ENCODE results near the gene DDI2. TPM values are rescaled to one million over a fixed set of nuclear protein-coding genes. Genes with fewer than 3 reads are reported as not detected.
"Not testable (repeated sequence)": the region's sequence is repeated elsewhere in the genome, so short reads cannot be mapped to it uniquely, and the experiment has no call there.

Gene DDI2
- polyA plus RNA-seq, 1 donor from 2014 or later, result 3.8 TPM

GRCh38 chr1:15603050-15603965 lies 13.9 kb upstream of the DDI2 start:
- H3K4me3 ChIP-seq (ENCODE audit: low read length), result peak overlapping the region; percentile 96
- no peaks in the 10 kb centered on the region for H3K9me2 ChIP-seq (ENCODE audit: insufficient read depth, low read length)
- no peaks in the 10 kb centered on the region for H3K9me3 ChIP-seq (ENCODE audit: low read length)
- H3K9ac ChIP-seq (ENCODE audit: low read length), result peak overlapping the region; percentile 76
- H4K20me1 ChIP-seq (ENCODE audit: insufficient read depth), result no peaks in the 10 kb centered on the region
- H3F3A ChIP-seq (ENCODE audit: insufficient read depth, low read length, poor library complexity, severe bottlenecking), result no peaks in the 10 kb centered on the region
- H3K27me3 ChIP-seq (ENCODE audit: insufficient read depth, low read depth, low read length), result no peaks in the 10 kb centered on the region
- TF ChIP-seq, protein P1, sequence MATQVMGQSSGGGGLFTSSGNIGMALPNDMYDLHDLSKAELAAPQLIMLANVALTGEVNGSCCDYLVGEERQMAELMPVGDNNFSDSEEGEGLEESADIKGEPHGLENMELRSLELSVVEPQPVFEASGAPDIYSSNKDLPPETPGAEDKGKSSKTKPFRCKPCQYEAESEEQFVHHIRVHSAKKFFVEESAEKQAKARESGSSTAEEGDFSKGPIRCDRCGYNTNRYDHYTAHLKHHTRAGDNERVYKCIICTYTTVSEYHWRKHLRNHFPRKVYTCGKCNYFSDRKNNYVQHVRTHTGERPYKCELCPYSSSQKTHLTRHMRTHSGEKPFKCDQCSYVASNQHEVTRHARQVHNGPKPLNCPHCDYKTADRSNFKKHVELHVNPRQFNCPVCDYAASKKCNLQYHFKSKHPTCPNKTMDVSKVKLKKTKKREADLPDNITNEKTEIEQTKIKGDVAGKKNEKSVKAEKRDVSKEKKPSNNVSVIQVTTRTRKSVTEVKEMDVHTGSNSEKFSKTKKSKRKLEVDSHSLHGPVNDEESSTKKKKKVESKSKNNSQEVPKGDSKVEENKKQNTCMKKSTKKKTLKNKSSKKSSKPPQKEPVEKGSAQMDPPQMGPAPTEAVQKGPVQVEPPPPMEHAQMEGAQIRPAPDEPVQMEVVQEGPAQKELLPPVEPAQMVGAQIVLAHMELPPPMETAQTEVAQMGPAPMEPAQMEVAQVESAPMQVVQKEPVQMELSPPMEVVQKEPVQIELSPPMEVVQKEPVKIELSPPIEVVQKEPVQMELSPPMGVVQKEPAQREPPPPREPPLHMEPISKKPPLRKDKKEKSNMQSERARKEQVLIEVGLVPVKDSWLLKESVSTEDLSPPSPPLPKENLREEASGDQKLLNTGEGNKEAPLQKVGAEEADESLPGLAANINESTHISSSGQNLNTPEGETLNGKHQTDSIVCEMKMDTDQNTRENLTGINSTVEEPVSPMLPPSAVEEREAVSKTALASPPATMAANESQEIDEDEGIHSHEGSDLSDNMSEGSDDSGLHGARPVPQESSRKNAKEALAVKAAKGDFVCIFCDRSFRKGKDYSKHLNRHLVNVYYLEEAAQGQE (IDR thresholded peaks at IDR 0.05; ENCODE audit: borderline replicate concordance), result no peak
- TF ChIP-seq SMC3 (conservative IDR thresholded peaks at IDR 0.05; ENCODE audit: poor library complexity), result no peak
- TF ChIP-seq POLR2AphosphoS5 (IDR thresholded peaks at IDR 0.05), result peak; percentile 70
- TF ChIP-seq, protein P2, sequence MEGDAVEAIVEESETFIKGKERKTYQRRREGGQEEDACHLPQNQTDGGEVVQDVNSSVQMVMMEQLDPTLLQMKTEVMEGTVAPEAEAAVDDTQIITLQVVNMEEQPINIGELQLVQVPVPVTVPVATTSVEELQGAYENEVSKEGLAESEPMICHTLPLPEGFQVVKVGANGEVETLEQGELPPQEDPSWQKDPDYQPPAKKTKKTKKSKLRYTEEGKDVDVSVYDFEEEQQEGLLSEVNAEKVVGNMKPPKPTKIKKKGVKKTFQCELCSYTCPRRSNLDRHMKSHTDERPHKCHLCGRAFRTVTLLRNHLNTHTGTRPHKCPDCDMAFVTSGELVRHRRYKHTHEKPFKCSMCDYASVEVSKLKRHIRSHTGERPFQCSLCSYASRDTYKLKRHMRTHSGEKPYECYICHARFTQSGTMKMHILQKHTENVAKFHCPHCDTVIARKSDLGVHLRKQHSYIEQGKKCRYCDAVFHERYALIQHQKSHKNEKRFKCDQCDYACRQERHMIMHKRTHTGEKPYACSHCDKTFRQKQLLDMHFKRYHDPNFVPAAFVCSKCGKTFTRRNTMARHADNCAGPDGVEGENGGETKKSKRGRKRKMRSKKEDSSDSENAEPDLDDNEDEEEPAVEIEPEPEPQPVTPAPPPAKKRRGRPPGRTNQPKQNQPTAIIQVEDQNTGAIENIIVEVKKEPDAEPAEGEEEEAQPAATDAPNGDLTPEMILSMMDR (IDR thresholded peaks at IDR 0.05; ENCODE audit: poor library complexity, severe bottlenecking), result no peak
- TF ChIP-seq MXI1 (conservative IDR thresholded peaks at IDR 0.05; ENCODE audit: poor library complexity, severe bottlenecking), result peak; percentile 81
- TF ChIP-seq RAD21 (conservative IDR thresholded peaks at IDR 0.05), result peak; percentile 34
- TF ChIP-seq EZH2 (IDR thresholded peaks at IDR 0.05; ENCODE audit: borderline replicate concordance, insufficient read depth, low read length, poor library complexity, severe bottlenecking), result no peak
- peak; percentile 39 for TF ChIP-seq EP300 (conservative IDR thresholded peaks at IDR 0.05; ENCODE audit: poor library complexity, severe bottlenecking)
- TF ChIP-seq TAF1 (IDR thresholded peaks at IDR 0.05; ENCODE audit: low read depth), result peak; percentile 71
- peak overlapping the region; percentile 91 for H2AFZ ChIP-seq (ENCODE audit: low read depth, low read length)
- no peaks in the 10 kb centered on the region for H3K36me3 ChIP-seq (ENCODE audit: insufficient read depth, low read length)
- peak overlapping the region; percentile 77 for H3K4me2 ChIP-seq (ENCODE audit: low read length)
- H3K27ac ChIP-seq (ENCODE audit: low read length), result peak overlapping the region; percentile 71
- H3K79me2 ChIP-seq (replicated peaks; ENCODE audit: insufficient read depth, low read length), result peaks cover 4% of the 10 kb centered on the region

DNA sequence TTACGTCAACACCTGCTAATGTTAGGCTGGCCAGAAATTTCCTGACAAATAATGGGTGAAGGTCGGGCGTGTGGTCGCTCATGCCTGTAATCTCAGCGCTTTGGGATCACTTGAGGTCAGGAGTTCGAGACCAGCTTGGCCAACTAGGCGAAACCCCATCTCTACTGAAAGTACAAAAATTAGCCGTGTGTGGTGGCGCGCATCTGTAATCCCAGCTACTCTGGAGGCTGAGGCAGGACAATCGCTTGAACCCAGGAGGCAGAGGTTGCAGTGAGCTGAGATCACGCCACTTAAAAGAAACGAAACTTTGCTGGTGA lies 13.3 kb upstream of the DDI2 start:
- H3K27me3 ChIP-seq (ENCODE audit: insufficient read depth, low read depth, low read length); H3K36me3 ChIP-seq (ENCODE audit: insufficient read depth, low read length); H3F3A ChIP-seq (ENCODE audit: insufficient read depth, low read length, poor library complexity, severe bottlenecking); H4K20me1 ChIP-seq (ENCODE audit: insufficient read depth); H3K9me2 ChIP-seq (ENCODE audit: insufficient read depth, low read length); H3K79me2 ChIP-seq (replicated peaks; ENCODE audit: insufficient read depth, low read length); H3K9me3 ChIP-seq (ENCODE audit: low read length): not testable (repeated sequence)
- Histone ChIP-seq H3K4me2 (ENCODE audit: low read length) (peak overlapping the region; percentile 57), H3K27ac (ENCODE audit: low read length) (peak overlapping the region; percentile 71), H3K9ac (ENCODE audit: low read length) (peak overlapping the region; percentile 76), H2AFZ (ENCODE audit: low read depth, low read length) (peak overlapping the region; percentile 91), H3K4me3 (ENCODE audit: low read length) (peak overlapping the region; percentile 96)

DNA sequence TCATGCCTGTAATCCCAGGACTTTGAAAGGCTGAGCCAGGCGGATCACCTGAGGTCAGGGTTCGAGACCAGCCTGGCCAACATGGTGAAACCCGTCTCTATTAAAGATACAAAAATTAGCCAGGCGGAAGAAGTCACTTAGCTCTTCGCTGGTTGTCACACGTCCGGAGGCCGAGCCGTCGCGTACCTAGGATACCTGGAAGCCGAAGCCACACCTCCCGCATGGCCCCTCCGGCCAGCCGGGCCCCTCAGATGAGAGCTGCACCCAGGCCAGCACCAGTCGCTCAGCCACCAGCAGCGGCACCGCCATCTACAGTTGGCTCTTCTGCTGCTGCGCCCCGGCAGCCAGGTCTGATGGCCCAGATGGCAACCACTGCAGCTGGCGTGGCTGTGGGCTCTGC lies 12.9 kb upstream of the DDI2 start:
- H3F3A ChIP-seq (ENCODE audit: insufficient read depth, low read length, poor library complexity, severe bottlenecking); H2AFZ ChIP-seq (ENCODE audit: low read depth, low read length); H3K79me2 ChIP-seq (replicated peaks; ENCODE audit: insufficient read depth, low read length); H3K4me3 ChIP-seq (ENCODE audit: low read length); H3K9me3 ChIP-seq (ENCODE audit: low read length); H3K27me3 ChIP-seq (ENCODE audit: insufficient read depth, low read depth, low read length); H3K27ac ChIP-seq (ENCODE audit: low read length); H3K9ac ChIP-seq (ENCODE audit: low read length); H3K36me3 ChIP-seq (ENCODE audit: insufficient read depth, low read length); H3K9me2 ChIP-seq (ENCODE audit: insufficient read depth, low read length); H3K4me2 ChIP-seq (ENCODE audit: low read length); H4K20me1 ChIP-seq (ENCODE audit: insufficient read depth): not testable (repeated sequence)

Measured in neural cell (in vitro differentiated cells).